NCI-H82 (cell line): ENCODE results near the gene CRISPLD2.

Experiments used
- DNase-seq: peaks from one replicate; lab custom pipeline; 2025; lab: John Stamatoyannopoulos, UW

The CRISPLD2 gene

DNA sequence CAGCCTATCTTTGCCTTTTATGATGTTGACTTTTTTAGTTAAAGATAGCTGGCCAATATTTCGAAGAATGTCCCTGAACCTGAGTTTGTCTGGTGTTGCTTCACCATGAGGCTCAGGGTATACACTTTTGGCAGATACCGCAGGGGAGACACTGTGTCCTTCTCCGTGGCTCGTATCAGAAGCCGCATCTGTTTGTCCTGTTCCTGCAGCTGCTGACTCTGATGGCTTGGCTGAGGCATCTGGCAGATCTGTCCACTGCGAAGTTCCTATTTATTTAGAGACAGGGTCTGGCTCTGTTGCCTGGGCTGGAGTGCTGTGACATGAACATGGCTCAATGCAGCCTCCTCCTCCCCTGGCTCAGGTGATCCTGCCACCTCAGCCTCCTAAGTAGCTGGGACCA, 93.5 kb downstream of the CRISPLD2 start:
- peak; percentile 7 for DNase-seq

- DNase-seq, result no peak
Measured at GRCh38 chr16:84914273-84914672, 94.5 kb downstream of the CRISPLD2 start.

DNA sequence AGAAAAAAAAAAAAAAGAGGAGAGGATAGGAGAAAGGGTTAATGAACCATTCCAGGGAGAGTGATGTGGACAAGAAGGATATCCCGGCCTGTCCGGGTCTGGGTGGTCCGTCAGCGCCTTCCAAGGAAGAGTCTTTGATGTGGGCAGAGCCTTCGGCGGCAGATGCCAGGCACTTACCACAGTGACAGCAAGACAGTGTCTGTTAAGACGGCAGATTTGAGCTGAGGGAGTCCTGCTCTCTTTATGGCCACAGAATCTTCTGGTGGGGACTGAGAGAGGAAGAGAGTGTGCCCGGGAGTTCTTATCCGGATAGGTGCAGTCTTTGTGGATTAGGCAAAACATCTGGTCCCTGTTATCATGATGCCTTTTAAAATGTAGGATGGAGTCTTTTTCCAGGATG, 96.4 kb downstream of the CRISPLD2 start:
- DNase-seq, result peak; percentile 17

DNA sequence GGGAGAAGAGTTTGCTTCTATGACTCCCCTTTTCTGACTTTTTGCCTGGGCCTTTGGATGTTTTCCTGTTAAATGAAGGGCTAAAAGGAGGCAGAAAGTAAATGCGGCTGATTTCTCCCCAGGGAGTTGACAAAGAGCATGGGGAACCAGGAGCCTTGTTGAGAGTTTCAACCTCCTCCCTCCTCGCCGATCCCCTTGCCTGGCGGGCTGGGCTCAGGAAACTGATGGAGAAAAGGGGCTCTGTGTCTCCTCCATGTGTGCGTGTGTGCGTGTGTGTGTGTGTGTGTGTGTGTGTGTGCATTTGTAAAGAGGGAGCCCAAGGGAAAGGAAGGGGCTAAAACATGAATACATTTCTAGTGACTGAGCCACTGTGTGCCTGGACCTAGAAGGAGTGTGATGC, 97.1 kb downstream of the CRISPLD2 start:
- DNase-seq, result peak; percentile 12

GRCh38 chr16:84917492-84917891, 97.7 kb downstream of the CRISPLD2 start:
- DNase-seq, result peak; percentile 46

GRCh38 chr16:84918006-84918909, 98.5 kb downstream of the CRISPLD2 start:
- no peak for DNase-seq

DNA sequence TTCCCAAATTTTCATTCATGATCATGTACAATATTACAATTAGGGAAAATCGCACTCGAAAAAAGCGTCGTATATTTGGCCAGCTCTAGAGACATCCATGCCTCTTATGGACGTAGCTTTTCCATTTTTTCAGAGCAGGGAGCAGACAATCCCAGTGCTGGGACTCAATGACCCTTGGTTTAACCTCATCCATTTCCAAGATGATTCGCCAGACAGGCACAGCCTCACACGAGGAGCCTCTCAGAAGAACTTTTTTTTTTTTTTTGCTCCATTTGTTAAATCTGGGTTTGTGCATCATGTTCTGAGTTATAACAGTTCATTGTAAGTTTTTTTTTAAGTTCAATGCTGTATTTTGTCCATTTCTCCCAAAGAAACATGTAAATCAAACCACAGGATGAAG, 99.5 kb downstream of the CRISPLD2 start:
- no peak for DNase-seq

DNA sequence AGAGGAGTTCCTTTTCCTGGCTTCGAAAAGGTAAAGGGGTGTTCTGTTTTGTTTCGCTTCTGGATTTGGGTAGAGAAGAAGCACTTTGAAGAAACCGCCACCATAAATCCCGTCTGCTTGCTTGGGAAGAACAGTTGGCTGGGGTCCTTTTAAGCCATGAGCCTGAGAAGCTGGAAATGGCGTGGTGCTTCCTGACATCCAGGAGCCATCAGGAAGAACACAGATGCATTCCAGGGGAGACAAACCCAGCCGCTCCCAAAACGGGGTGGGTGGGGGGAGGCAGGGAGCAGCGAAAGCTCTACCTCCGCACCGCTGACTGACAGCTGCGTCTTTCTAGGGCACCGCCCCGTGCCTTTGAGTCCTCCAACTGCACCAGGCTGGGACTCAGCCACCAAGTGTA, 99.9 kb downstream of the CRISPLD2 start:
- no peak for DNase-seq

DNA sequence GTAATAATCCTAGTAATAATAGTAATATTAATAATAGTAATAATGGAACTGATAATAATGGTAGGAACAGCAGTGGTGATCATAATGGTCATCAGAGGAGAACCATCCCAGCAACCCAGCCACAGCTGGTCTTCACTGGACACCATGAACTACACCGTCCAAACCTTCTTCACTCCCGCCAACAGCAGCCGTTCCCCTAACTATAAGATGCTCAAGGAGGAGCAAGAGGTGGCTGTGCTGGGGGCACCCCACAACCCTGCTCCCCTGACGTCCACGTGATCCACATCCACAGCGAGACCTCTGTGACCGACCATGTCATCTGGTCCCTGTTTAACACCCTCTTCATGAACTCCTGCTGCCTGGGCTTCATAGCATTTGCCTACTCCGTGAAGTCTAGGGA, 100.5 kb downstream of the CRISPLD2 start:
- DNase-seq, result no peak

DNA sequence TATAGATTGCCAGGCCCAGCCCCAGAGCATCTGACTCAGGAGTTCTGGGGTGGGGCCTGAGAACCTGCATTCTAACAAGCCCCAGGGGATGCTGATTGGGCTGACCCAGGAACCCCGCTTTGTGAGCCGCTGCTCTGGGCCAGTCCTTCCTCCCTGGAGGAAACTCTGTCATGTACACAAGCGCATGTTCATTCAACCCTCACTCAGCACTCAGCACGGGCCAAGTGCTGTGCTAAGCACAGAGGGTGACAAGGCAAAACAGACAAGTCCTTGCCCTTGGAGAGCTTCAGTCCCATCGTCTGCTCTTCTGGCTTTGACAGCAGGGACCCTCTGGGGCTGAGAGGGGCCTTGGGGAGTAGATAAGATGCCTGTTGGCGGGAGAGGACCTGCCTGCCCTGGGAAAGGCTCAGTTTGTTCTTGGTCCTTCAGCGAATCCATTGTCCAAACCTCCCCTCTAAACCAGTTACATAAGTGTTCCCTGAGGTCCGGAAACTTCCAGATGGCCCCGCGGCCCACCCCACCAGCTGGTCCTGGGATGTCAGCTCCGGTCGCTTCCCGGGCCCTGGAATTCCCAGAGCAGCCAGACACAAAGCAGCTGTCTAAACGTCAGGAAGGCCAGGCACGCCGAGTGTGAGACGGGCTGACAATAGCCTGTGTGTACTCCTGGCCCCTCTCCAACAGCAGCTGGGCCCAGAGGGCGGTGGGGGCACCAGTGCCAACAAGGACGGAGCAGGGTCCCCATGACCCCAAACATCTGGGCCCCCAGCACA, 102.8 kb downstream of the CRISPLD2 start:
- peak; percentile 45 for DNase-seq

DNA sequence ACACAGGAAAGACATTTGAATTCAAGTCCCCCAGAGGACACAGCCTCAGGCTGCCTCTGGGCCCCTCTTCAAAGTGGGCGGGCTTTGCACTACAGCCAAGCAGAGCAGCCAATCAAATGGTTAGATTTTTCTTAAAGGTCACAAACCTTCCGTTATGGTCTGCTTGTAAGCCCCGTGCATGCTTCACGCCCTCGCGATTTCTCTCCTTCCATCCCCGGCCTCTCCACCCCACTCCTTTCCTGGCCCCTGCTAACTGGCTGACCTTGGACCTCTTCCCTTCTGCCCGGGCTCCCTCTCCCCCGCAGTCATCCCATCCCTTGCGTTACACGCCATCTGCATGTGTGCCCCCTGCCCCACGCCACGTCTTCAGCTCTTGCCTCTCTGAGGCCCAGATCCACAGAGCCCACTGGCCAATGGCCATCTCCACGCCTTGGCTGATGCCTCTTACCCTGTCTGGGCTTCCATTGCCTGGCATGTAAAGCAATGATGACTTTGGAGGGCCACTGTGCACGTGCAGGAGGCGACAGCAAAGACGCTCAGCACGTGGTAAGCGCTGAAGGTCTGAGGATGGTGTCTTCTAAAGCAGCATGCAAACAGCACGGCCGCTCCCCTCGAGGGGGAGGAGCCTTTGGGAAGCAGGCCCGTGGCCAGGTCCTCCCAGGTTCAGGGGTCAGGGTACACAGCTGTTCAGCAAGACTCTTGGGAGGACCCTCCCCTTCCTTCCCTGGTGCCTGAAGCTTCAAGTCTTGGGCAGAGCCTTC, 104.7 kb downstream of the CRISPLD2 start:
- no peak for DNase-seq

GRCh38 chr16:84925092-84925772, 105.4 kb downstream of the CRISPLD2 start:
- DNase-seq, result peak; percentile 76

GRCh38 chr16:84925773-84926372, 106.1 kb downstream of the CRISPLD2 start:
- DNase-seq, result no peak

DNA sequence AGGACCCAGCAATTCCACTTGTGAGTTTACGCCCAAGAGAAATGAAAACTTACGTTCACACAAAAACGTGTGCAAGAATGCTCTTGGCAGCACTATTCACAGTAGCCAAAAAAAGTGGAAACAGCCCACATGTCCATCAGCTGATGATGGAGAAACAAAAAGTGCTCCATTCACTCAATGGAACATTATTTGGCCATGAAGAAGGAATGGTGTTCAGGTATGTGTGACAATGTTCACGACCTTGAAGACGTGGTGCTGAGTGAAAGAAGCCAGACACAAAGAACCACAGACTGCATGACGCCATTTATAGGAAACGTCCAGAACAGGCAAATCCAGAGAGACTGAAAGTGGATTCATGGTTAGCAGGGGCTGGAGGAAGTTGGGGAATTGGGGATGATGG, 106.7 kb downstream of the CRISPLD2 start:
- DNase-seq, result no peak

- DNase-seq, result no peak
Measured at GRCh38 chr16:84927621-84928591, 108.1 kb downstream of the CRISPLD2 start.

GRCh38 chr16:84928679-84929420, 109.1 kb downstream of the CRISPLD2 start:
- no peak for DNase-seq

GRCh38 chr16:84929421-84930297, 109.9 kb downstream of the CRISPLD2 start:
- peak; percentile 11 for DNase-seq

- no peak for DNase-seq
Measured at GRCh38 chr16:84930298-84931106, 110.7 kb downstream of the CRISPLD2 start.
